Thyroid gland (tissue), 4 donors: ENCODE measurements around the gene DOK7. TPM values are rescaled to one million over a fixed set of nuclear protein-coding genes. Genes with fewer than 3 reads are reported as not detected.

Experiments
- DNase-seq, 2 donors: peaks; one replicate each; pipeline ENCODE4 v3.0.0-alpha.2; 2019
- H3K27ac ChIP-seq, 3 donors: fragments of 200-600 bp; sonication (generic); 1 replicate in 2 of 3; 2 replicates in 1 of 3; pipeline ENCODE4 v1.5.1; 2016 to 2019; ENCODE audit warnings: mild to moderate bottlenecking in 1 of 3, moderate library complexity in 1 of 3
- H3K27me3 ChIP-seq: fragments of 200-600 bp; sonication (generic); one replicate; pipeline ENCODE4 v1.5.1; 2019
- H3K36me3 ChIP-seq, 2 donors: fragments of 200-600 bp; sonication (generic); one replicate each; pipeline ENCODE4 v1.5.1; 2016 to 2019
- H3K4me1 ChIP-seq, 2 donors: fragments of 200-600 bp; sonication (generic); one replicate each; pipeline ENCODE4 v1.5.1; 2017 to 2019
- H3K4me3 ChIP-seq, 3 donors: fragments of 200-600 bp; sonication (generic); replicated peaks in 1 of 3; 1 replicate in 2 of 3; 2 replicates in 1 of 3; pipeline ENCODE4 v1.5.1; 2016; ENCODE audit warnings: mild to moderate bottlenecking in 1 of 3
- H3K9me3 ChIP-seq: fragments of 200-600 bp; sonication (generic); one replicate; pipeline ENCODE4 v1.5.1; 2017
- POLR2A ChIP-seq, 2 donors: fragments of 450-650 bp; IDR thresholded peaks; one replicate each; pipeline ENCODE4 v1.6.1; 2017; ENCODE audit warnings: antibody characterized with exemption in 2 of 2, mild to moderate bottlenecking in 2 of 2, moderate library complexity in 1 of 2
- whole genome bisulfite sequencing, 2 donors: methylation state at CpG; one replicate each; pipeline ENCODE4 v1.1.5; 2017; 5-methylcytosine and 5-hydroxymethylcytosine counted together
- intact Hi-C: fragments of 100-400 bp; cut with DNase I; formaldehyde crosslinking; loops from one replicate; pipeline ENCODE4 v1.15.1; 2023
- total RNA-seq, 4 donors: library from RNA; depleted of rRNA; stranded (reverse); fragments of >200 nt; gene quantifications; one replicate each; pipeline ENCODE4 v1.2.3, GENCODE V29; 2016
- TF ChIP-seq, protein P1 (sequence below), 6 experiments: fragments of 200-600 bp in 3 of 6; fragments of 450-650 bp in 3 of 6; sonication (generic) in 3 of 6; IDR thresholded peaks; one replicate each; pipeline ENCODE4 v1.5.1; 2016 to 2019; ENCODE audit warnings: antibody characterized with exemption in 6 of 6, mild to moderate bottlenecking in 2 of 6, inconsistent platforms in 1 of 6, moderate library complexity in 1 of 6

The DOK7 gene, protein sequence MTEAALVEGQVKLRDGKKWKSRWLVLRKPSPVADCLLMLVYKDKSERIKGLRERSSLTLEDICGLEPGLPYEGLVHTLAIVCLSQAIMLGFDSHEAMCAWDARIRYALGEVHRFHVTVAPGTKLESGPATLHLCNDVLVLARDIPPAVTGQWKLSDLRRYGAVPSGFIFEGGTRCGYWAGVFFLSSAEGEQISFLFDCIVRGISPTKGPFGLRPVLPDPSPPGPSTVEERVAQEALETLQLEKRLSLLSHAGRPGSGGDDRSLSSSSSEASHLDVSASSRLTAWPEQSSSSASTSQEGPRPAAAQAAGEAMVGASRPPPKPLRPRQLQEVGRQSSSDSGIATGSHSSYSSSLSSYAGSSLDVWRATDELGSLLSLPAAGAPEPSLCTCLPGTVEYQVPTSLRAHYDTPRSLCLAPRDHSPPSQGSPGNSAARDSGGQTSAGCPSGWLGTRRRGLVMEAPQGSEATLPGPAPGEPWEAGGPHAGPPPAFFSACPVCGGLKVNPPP
- total RNA-seq = 1 to 10 TPM in 1 of 4 donors, under 1 TPM in 3; 0.25 to 2.7 (median 0.52) TPM

DNA sequence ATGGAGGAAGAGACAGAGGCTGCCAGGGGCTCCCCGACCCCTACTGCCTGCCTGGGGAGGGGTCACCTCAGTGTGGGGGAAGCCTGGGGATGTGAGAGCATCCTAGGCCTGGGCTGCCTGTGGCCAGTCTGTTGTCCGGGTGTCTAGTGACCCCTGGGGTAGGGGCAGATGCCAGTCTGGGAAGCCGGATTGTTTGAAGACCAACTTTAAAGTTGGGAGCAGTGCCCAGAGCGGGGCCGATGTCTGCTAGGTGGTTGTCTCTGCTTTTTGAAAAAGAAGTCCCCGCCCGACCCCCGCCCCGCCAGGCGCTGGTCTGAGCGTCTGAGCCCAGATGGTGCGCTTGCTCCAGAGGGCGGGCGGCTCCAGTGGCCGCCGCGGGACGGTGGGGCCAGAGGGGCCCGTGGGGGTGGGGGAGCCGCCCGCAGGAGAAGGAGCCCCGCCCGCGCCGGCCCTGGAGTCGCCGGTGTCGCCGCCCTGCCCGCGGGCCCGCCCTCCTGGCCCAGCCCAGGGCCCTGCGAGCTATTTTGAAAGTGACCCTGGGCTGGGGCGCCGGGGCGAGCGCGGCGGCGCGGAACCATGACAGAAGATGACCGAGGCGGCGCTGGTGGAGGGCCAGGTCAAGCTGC, at the start of gene DOK7:
Gene DOK7 (plus strand): TSS at position 517 of the 626 bp plus-strand sequence. CDS start 70 bp downstream, at position 587.
- DNase-seq = peak; percentile 63 to 75
- 20 to 43% methylated on average over 1 to 9 of the region's 44 CpGs for WGBS, 2 donors
- Histone ChIP-seq H3K36me3 (no peaks in the 10 kb centered on the region), H3K4me3 (peak within 1 kb of the TSS in 1 of 3 donors; percentile 35), H3K4me1 (peaks cover 9 to 17% of the 10 kb centered on the region in 2 donors), H3K27ac (peak within 1 kb of the TSS in 1 of 3 donors; percentile 5), H3K27me3 (no peaks in the 10 kb centered on the region), H3K9me3 (no peaks in the 10 kb centered on the region)
- TF ChIP-seq POLR2A (IDR thresholded peaks at IDR 0.05) = no peak
- TF ChIP-seq, protein P1, sequence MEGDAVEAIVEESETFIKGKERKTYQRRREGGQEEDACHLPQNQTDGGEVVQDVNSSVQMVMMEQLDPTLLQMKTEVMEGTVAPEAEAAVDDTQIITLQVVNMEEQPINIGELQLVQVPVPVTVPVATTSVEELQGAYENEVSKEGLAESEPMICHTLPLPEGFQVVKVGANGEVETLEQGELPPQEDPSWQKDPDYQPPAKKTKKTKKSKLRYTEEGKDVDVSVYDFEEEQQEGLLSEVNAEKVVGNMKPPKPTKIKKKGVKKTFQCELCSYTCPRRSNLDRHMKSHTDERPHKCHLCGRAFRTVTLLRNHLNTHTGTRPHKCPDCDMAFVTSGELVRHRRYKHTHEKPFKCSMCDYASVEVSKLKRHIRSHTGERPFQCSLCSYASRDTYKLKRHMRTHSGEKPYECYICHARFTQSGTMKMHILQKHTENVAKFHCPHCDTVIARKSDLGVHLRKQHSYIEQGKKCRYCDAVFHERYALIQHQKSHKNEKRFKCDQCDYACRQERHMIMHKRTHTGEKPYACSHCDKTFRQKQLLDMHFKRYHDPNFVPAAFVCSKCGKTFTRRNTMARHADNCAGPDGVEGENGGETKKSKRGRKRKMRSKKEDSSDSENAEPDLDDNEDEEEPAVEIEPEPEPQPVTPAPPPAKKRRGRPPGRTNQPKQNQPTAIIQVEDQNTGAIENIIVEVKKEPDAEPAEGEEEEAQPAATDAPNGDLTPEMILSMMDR (IDR thresholded peaks at IDR 0.05) = no peak
- intact Hi-C loops = no loop called here

DNA sequence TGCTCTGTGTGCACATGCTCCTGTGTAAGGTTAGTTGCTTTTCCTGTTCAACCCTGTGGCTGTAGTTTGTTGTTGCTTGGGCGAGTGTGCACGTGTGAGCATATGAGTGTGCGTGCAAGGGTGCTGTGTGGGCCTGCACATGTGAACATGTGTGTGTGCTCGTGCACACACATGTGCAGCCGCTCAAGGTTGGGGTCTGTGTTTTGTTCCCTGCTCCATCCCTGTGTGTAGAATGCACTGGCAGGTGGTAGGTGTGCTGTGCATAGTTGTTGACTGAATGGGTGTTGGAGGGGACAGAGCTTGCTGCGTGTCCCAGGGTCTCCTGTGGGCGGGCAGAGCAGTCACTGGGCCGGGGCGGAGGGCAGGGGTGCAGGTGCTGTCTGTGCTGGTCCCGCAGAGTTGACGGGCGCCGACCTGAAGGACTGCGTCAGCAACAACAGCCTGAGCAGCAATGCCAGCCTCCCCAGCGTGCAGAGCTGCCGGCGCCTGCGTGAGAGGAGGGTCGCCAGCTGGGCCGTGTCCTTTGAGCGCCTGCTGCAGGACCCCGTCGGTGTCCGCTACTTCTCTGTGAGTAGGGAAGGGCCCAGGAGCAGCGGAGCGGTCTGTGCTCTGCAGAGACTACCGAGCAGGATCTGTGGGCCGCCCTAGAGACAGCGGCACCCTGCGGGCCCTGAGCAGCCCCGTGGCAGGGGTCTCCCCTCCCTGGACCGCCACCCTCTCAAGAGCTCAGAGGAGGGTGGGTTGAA, 49.3 kb upstream of the DOK7 start:
- Histone ChIP-seq H3K27me3 (no peaks in the 10 kb centered on the region), H3K36me3 (peaks cover 10 to 18% of the 10 kb centered on the region in 2 donors), H3K9me3 (no peaks in the 10 kb centered on the region), H3K4me3 (no peak overlapping the region), H3K4me1 (no peaks in the 10 kb centered on the region), H3K27ac (no peak overlapping the region)
- TF ChIP-seq, protein P1 (IDR thresholded peaks at IDR 0.05) = no peak
- no peak for TF ChIP-seq POLR2A (IDR thresholded peaks at IDR 0.05)
- no peak for DNase-seq
- 90 to 92% methylated on average over 17 to 19 of the region's 32 CpGs for WGBS, 2 donors
- intact Hi-C loops = no loop called here

DNA sequence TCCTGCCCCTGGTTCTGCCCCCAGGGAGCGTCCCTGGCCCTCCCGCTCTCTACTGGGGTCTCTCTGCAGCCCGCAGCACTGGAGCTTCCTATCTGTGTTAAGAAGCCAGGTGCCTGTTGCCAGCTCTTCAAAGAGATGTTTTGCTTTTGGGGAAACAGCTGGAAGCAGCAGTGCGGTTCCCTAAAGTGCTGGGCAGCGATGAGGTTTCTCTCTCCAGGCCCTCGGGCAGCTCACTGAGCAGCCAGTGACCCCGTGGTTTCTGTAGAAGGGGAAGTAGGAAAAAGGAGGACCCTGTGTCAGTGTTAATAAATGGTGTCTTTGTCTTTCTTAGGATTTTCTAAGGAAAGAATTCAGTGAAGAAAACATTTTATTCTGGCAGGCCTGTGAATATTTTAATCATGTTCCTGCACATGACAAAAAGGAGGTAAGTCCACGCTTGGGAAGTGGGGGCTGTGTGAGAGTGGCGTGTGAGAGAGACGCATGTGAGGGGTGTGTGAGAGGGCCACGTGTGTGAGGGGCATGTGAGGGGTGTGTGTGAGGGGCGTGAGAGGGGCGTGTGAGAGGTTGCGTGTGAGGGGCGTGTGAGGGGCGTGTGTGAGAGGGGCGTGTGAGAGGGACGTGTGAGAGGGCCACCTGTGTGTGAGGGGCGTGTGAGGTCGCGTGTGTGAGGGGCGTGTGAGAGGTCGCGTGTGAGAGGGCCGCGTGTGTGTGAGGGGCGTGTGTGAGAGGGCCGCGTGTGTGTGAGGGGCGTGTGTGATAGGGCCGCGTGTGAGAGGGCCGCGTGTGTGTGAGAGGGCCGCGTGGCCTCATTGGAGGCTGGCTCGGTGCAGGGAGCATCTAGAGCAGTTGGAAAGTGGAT, 48.5 kb upstream of the DOK7 start:
- TF ChIP-seq, protein P1 (IDR thresholded peaks at IDR 0.05) = no peak
- H3K4me1 ChIP-seq = no peaks in the 10 kb centered on the region
- no peak overlapping the region for H3K4me3 ChIP-seq
- no peaks in the 10 kb centered on the region for H3K9me3 ChIP-seq
- H3K27me3 ChIP-seq = no peaks in the 10 kb centered on the region
- no peak for DNase-seq
- intact Hi-C loops = no loop called here
- 90 to 92% methylated on average over 35 to 37 of the region's 37 CpGs for WGBS, 2 donors
- H3K27ac ChIP-seq = no peak overlapping the region
- H3K36me3 ChIP-seq = peaks cover 10 to 18% of the 10 kb centered on the region in 2 donors

DNA sequence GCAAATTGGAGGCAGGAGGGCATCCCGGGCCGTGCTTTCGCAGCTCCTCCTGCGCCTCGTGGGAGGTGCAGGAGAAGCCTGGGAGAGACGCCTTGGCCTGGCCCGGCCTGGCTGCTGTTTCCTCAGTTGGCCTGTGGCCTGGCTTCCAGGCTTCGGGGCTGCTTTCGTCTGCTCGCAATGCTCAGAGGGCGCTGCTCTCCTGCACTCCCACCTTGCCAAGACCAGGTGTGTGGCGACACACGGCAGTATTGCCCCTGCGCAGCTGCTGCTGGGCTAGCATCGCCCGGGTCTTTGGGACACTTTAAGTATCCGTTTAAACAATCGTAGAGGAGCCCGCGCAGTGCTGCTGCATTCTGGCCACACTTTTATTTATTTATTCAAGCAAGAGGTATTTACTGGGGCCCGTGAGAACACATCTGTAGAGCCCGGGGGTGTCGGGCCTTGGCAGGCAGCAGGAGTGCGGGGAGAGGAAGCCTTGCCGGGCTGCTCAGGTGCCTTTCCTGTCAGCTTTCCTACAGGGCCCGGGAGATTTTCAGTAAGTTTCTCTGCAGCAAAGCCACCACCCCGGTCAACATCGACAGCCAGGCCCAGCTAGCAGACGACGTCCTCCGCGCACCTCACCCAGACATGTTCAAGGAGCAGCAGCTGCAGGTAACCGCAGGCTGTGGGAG, 47.5 kb upstream of the DOK7 start:
- no peaks in the 10 kb centered on the region for H3K27me3 ChIP-seq
- H3K36me3 ChIP-seq = peaks cover 10 to 18% of the 10 kb centered on the region in 2 donors
- no peak for DNase-seq

More for the DNA sequence above, 47.5 kb upstream of the DOK7 start:
- Histone ChIP-seq H3K4me3 (no peak overlapping the region), H3K27ac (no peak overlapping the region), H3K4me1 (no peaks in the 10 kb centered on the region), H3K9me3 (no peaks in the 10 kb centered on the region)
- TF ChIP-seq POLR2A (IDR thresholded peaks at IDR 0.05) = no peak
- TF ChIP-seq, protein P1 (IDR thresholded peaks at IDR 0.05) = no peak
- WGBS, 2 donors = 87 to 91% methylated on average over 24 to 33 of the region's 33 CpGs
- intact Hi-C loops = no loop called here
